ENCODE data around the gene NOP14. TPM values are rescaled to one million over a fixed set of nuclear protein-coding genes. Genes with fewer than 3 reads are reported as not detected.
"Not testable (repeated sequence)": the region's sequence is repeated elsewhere in the genome, so short reads cannot be mapped to it uniquely, and the experiment has no call there.

The NOP14 gene
- 64.0 and 64.2 TPM in 2 replicates for total RNA-seq

GRCh38 chr4:2963175-2963965 lies at the start of gene NOP14, which contains the start of gene GRK4:
Gene NOP14, minus strand, starts transcription at chr4:2963406. Its CDS starts 87 bp downstream, at chr4:2963319.
Gene GRK4, plus strand, starts transcription at chr4:2963571. Its CDS starts 500 bp downstream, at chr4:2964071.
- intact Hi-C loops (cut with micrococcal nuclease), result loop anchor here (1.0 to 5.0 kb wide), 17 partner anchors 15 to 1251 kb away; partner anchors contain the start of genes ADD1, CFAP99, FAM193A and HTT

GRCh38 chr4:3011456-3012220 lies 48.4 kb upstream of the NOP14 start:
- intact Hi-C loops (cut with micrococcal nuclease), result no loop called here

GRCh38 chr4:3010998-3011397 lies 47.8 kb upstream of the NOP14 start:
- intact Hi-C loops (cut with micrococcal nuclease), result no loop called here

GRCh38 chr4:3010577-3010976 lies 47.4 kb upstream of the NOP14 start:
- intact Hi-C loops (cut with micrococcal nuclease), result no loop called here

- intact Hi-C loops (cut with micrococcal nuclease), result no loop called here
Observed at GRCh38 chr4:3009422-3009821, 46.2 kb upstream of the NOP14 start.

GRCh38 chr4:3007724-3008123 lies 44.5 kb upstream of the NOP14 start:
- intact Hi-C loops (cut with micrococcal nuclease), result no loop called here

- intact Hi-C loops (cut with micrococcal nuclease), result no loop called here
Observed at GRCh38 chr4:2996415-2996814, 33.2 kb upstream of the NOP14 start.

GRCh38 chr4:2995546-2996265 lies 32.5 kb upstream of the NOP14 start:
- intact Hi-C loops (cut with micrococcal nuclease), result no loop called here

GRCh38 chr4:2994917-2995316 lies 31.7 kb upstream of the NOP14 start:
- intact Hi-C loops (cut with micrococcal nuclease), result no loop called here

GRCh38 chr4:2991243-2991642 lies 28.0 kb upstream of the NOP14 start:
- intact Hi-C loops (cut with micrococcal nuclease), result no loop called here

GRCh38 chr4:2983715-2984114 lies 20.5 kb upstream of the NOP14 start:
- intact Hi-C loops (cut with micrococcal nuclease), result not testable (repeated sequence)

GRCh38 chr4:2982012-2982411 lies 18.8 kb upstream of the NOP14 start:
- intact Hi-C loops (cut with micrococcal nuclease), result no loop called here

- intact Hi-C loops (cut with micrococcal nuclease), result no loop called here
Observed at GRCh38 chr4:2981256-2981819, 18.1 kb upstream of the NOP14 start.

- intact Hi-C loops (cut with micrococcal nuclease), result loop anchor here (1.0 kb wide), 2 partner anchors 14 to 60 kb away; partner anchors contain the start of genes GRK4 and NOP14
Observed at GRCh38 chr4:2977211-2978088, 14.2 kb upstream of the NOP14 start.

- intact Hi-C loops (cut with micrococcal nuclease), result no loop called here
Observed at GRCh38 chr4:2971275-2971674, 8.1 kb upstream of the NOP14 start.

- intact Hi-C loops (cut with micrococcal nuclease), result no loop called here
Observed at GRCh38 chr4:2968381-2968780, 5.2 kb upstream of the NOP14 start.

- intact Hi-C loops (cut with micrococcal nuclease), result no loop called here
Observed at GRCh38 chr4:2965262-2965661, 2.1 kb upstream of the NOP14 start.

GRCh38 chr4:2964706-2965258 lies 1.6 kb upstream of the NOP14 start:
- intact Hi-C loops (cut with micrococcal nuclease), result loop anchor here (5.0 kb wide), 5 partner anchors 217 to 1252 kb away; partner anchors contain the start of genes LRPAP1, NSD2 and SLBP

- intact Hi-C loops (cut with micrococcal nuclease), result loop anchor here (1.0 to 5.0 kb wide), 17 partner anchors 14 to 1252 kb away; partner anchors contain the start of genes ADD1, CFAP99, FAM193A and HTT
Observed at GRCh38 chr4:2963966-2964471, 813 bp upstream of the NOP14 start.

Measured in T-helper 1 cell treated with Interleukin-12 subunit alpha and Interleukin-12 subunit beta and Interleukin-4 antibody, amounts not matched to agents 30 ng/mL and 1 ng/mL, for 36 hours (primary cell).